Sigmoid colon (tissue), 7 donors: ENCODE results near the gene GCC2. TPM values are rescaled to one million over a fixed set of nuclear protein-coding genes. Genes with fewer than 3 reads are reported as not detected.
A peak's percentile ranks its signal among the peaks of the same experiment; 100 is the strongest.

Experiments
- DNase-seq: peaks from one replicate; pipeline ENCODE4 v3.0.0-alpha.2; 2019
- H3K27ac ChIP-seq, 4 donors: fragments of 200-600 bp; sonication (generic); one replicate each; pipeline ENCODE4 v1.5.1; 2016 to 2019; ENCODE audit warnings: mild to moderate bottlenecking in 1 of 4
- H3K27me3 ChIP-seq, 3 donors: fragments of 200-600 bp; sonication (generic); one replicate each; pipeline ENCODE4 v1.5.1; 2019; ENCODE audit warnings: mild to moderate bottlenecking in 1 of 3
- H3K36me3 ChIP-seq, 4 donors: fragments of 200-600 bp; sonication (generic); one replicate each; pipeline ENCODE4 v1.5.1; 2016 to 2019
- H3K4me1 ChIP-seq, 4 donors: fragments of 200-600 bp; sonication (generic); one replicate each; pipeline ENCODE4 v1.5.1; 2017 to 2019
- H3K4me3 ChIP-seq, 4 donors: fragments of 200-600 bp; sonication (generic); one replicate each; pipeline ENCODE4 v1.5.1; 2017 to 2019; ENCODE audit warnings: mild to moderate bottlenecking in 2 of 4, moderate library complexity in 1 of 4
- H3K9me3 ChIP-seq, 4 donors: fragments of 200-600 bp in 3 of 4; sonication (generic) in 3 of 4; one replicate each; pipeline versions ENCODE4 v1.5.1 to v1.6.1; 2013 to 2019
- CTCF ChIP-seq, 4 experiments: fragments of 450-650 bp in 3 of 4; fragments of 200-600 bp in 1 of 4; IDR thresholded peaks; one replicate each; pipeline ENCODE4 v1.5.1; 2016 to 2019; ENCODE audit warnings: antibody characterized with exemption in 4 of 4, mild to moderate bottlenecking in 3 of 4, moderate library complexity in 2 of 4
- EP300 ChIP-seq, 4 donors: sonication (generic); formaldehyde crosslinking; IDR thresholded peaks; one replicate each; pipeline ENCODE4 v1.6.1; 2017; ENCODE audit warnings: antibody characterized with exemption in 4 of 4
- POLR2A ChIP-seq, 2 donors: fragments of 450-650 bp; IDR thresholded peaks; one replicate each; pipeline ENCODE4 v1.6.1; 2016; ENCODE audit warnings: antibody characterized with exemption in 2 of 2, mild to moderate bottlenecking in 2 of 2, moderate library complexity in 2 of 2
- POLR2AphosphoS5 ChIP-seq, 4 donors: sonication (generic); formaldehyde crosslinking; IDR thresholded peaks; one replicate each; pipeline ENCODE4 v1.6.1; 2017; ENCODE audit warnings: antibody characterized with exemption in 4 of 4
- WGBS, 2 donors: extraction: QIAGEN DNeasy Blood & Tissue Kit; methylation state at CpG; one replicate each; pipeline ENCODE4 v1.1.7; 2013; 5-methylcytosine and 5-hydroxymethylcytosine counted together
- intact Hi-C: fragments of 100-400 bp; cut with DNase I; formaldehyde crosslinking; loops from one replicate; pipeline ENCODE4 v1.15.1; 2023
- polyA plus RNA-seq, 3 donors: library from polyadenylated mRNA; stranded (reverse); fragments of 200-250 nt; gene quantifications; one replicate each; pipeline ENCODE4 v1.2.3, GENCODE V29; 2013
- total RNA-seq, 4 donors: library from RNA; depleted of rRNA; stranded (reverse); fragments of >200 nt; gene quantifications; one replicate each; pipeline ENCODE4 v1.1.0, GENCODE V29; 2016
- donor health status: healthy with polysubstance abuse.
- donor health status: Bipolar disorder and iron deficiency.
- donor health status: healthy.

GCC2 gene, protein sequence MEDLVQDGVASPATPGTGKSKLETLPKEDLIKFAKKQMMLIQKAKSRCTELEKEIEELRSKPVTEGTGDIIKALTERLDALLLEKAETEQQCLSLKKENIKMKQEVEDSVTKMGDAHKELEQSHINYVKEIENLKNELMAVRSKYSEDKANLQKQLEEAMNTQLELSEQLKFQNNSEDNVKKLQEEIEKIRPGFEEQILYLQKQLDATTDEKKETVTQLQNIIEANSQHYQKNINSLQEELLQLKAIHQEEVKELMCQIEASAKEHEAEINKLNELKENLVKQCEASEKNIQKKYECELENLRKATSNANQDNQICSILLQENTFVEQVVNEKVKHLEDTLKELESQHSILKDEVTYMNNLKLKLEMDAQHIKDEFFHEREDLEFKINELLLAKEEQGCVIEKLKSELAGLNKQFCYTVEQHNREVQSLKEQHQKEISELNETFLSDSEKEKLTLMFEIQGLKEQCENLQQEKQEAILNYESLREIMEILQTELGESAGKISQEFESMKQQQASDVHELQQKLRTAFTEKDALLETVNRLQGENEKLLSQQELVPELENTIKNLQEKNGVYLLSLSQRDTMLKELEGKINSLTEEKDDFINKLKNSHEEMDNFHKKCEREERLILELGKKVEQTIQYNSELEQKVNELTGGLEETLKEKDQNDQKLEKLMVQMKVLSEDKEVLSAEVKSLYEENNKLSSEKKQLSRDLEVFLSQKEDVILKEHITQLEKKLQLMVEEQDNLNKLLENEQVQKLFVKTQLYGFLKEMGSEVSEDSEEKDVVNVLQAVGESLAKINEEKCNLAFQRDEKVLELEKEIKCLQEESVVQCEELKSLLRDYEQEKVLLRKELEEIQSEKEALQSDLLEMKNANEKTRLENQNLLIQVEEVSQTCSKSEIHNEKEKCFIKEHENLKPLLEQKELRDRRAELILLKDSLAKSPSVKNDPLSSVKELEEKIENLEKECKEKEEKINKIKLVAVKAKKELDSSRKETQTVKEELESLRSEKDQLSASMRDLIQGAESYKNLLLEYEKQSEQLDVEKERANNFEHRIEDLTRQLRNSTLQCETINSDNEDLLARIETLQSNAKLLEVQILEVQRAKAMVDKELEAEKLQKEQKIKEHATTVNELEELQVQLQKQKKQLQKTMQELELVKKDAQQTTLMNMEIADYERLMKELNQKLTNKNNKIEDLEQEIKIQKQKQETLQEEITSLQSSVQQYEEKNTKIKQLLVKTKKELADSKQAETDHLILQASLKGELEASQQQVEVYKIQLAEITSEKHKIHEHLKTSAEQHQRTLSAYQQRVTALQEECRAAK (N-terminal part only)
- total RNA-seq (10 to 100 TPM; 29.6 to 47.1 (median 37.2) TPM), polyA plus RNA-seq (10 to 100 TPM; 18.0 to 22.7 (median 20.6) TPM)

DNA sequence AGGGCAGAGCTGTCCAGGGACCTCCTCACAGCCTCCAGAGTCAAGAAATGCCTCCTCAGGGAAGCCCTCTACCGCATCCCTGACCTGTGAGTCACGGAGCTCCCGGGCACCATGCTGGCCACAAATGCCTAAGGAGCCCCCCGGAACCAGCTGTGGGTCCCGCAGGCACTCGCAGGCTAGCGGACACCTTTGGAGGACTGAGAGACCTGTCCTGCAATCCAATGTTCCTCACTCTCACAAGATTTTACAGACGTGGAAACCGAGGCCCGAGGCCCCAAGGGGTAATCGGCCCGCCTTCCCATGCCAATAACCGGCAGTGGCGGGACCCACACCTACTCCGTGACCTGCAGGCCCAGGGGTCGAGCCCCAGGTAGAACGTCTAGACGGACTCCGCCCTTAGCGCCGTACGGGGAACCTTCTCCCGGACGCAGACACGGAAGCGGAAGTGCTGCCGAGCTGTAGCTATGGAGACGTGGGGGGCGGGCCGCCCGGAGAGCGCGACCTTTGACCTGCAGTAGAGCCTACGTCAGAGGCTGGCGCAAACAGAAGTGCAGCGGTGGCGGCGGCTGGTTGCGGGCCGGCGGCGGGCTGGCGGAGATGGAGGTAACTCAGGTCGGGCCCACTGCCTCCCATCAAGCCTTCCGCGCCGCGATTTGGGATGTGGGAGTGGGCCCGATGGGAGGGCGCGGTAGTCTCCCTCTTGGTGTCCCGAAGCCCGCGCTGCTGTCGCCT, at the start of gene GCC2:
TSS of gene GCC2 (plus strand) at position 529 of the 732 bp plus-strand sequence. CDS start at position 598, 69 bp downstream.
- TF ChIP-seq POLR2A (IDR thresholded peaks at IDR 0.05): peak; percentile 69 to 79
- no peak for TF ChIP-seq CTCF (IDR thresholded peaks at IDR 0.05)
- TF ChIP-seq POLR2AphosphoS5 (IDR thresholded peaks at IDR 0.05): peak; percentile 91 to 95 (median 92)
- TF ChIP-seq EP300 (IDR thresholded peaks at IDR 0.05): peak in 1 of 4 donors; percentile 40
- peak; percentile 97 for DNase-seq
- peak within 1 kb of the TSS; percentile 86 to 92 (median 90) for H3K27ac ChIP-seq
- H3K9me3 ChIP-seq: no peaks in the 10 kb centered on the region
- H3K36me3 ChIP-seq: peaks cover 0 to 25% (median 8%) of the 10 kb centered on the region in 4 donors
- H3K4me3 ChIP-seq: peak within 1 kb of the TSS; percentile 70 to 95 (median 84)
- peaks cover 0 to 18% (median 14%) of the 10 kb centered on the region in 4 donors for H3K4me1 ChIP-seq
- intact Hi-C loops: loop anchor here (2.0 to 5.0 kb wide), 2 partner anchors 88 to 136 kb away; no protein-coding TSS in a partner anchor
- 1% methylated on average over 55 of the region's 55 CpGs for WGBS, 2 donors
- H3K27me3 ChIP-seq: no peaks in the 10 kb centered on the region

GRCh38 chr2:108399479-108399878, 49.5 kb upstream of the GCC2 start:
- no peak overlapping the region for H3K27ac ChIP-seq
- no peaks in the 10 kb centered on the region for H3K4me1 ChIP-seq
- H3K9me3 ChIP-seq: peaks cover 5 to 18% (median 6%) of the 10 kb centered on the region in 4 donors
- no peak overlapping the region for H3K4me3 ChIP-seq
- H3K36me3 ChIP-seq: no peaks in the 10 kb centered on the region
- intact Hi-C loops: no loop called here
- 92 to 97% methylated on average over 2 of the region's 2 CpGs for WGBS, 2 donors
- TF ChIP-seq CTCF (IDR thresholded peaks at IDR 0.05) (no peak), POLR2A (IDR thresholded peaks at IDR 0.05) (no peak), POLR2AphosphoS5 (IDR thresholded peaks at IDR 0.05) (no peak), EP300 (IDR thresholded peaks at IDR 0.05) (no peak)
- no peaks in the 10 kb centered on the region for H3K27me3 ChIP-seq
- DNase-seq: no peak

GRCh38 chr2:108401800-108402199, 47.2 kb upstream of the GCC2 start:
- no peak for DNase-seq
- H3K27me3 ChIP-seq: no peaks in the 10 kb centered on the region
- H3K27ac ChIP-seq: no peak overlapping the region
- H3K9me3 ChIP-seq: peaks cover 5 to 18% (median 12%) of the 10 kb centered on the region in 4 donors
- no peaks in the 10 kb centered on the region for H3K36me3 ChIP-seq
- 83 to 85% methylated on average over 3 of the region's 3 CpGs for WGBS, 2 donors
- TF ChIP-seq POLR2A (IDR thresholded peaks at IDR 0.05): no peak
- H3K4me3 ChIP-seq: no peak overlapping the region
- intact Hi-C loops: no loop called here
- H3K4me1 ChIP-seq: no peaks in the 10 kb centered on the region

GRCh38 chr2:108403494-108403893, 45.5 kb upstream of the GCC2 start:
- 61 to 81% methylated on average over 7 of the region's 7 CpGs for WGBS, 2 donors
- no peak overlapping the region for H3K27ac ChIP-seq
- peaks cover 5 to 18% (median 12%) of the 10 kb centered on the region in 4 donors for H3K9me3 ChIP-seq
- H3K4me1 ChIP-seq: no peaks in the 10 kb centered on the region
- TF ChIP-seq EP300 (IDR thresholded peaks at IDR 0.05) (no peak), CTCF (IDR thresholded peaks at IDR 0.05) (no peak), POLR2AphosphoS5 (IDR thresholded peaks at IDR 0.05) (no peak), POLR2A (IDR thresholded peaks at IDR 0.05) (no peak)
- no peak overlapping the region for H3K4me3 ChIP-seq
- no peaks in the 10 kb centered on the region for H3K27me3 ChIP-seq
- H3K36me3 ChIP-seq: no peaks in the 10 kb centered on the region
- intact Hi-C loops: no loop called here
- no peak for DNase-seq
